HepG2 (cell line): ENCODE data around the gene KRT4. TPM values are rescaled to one million over a fixed set of nuclear protein-coding genes. Genes with fewer than 3 reads are reported as not detected.

ENCODE experiments used
- ATAC-seq: fragments of 200-7000 bp; cut with Tn5 transposase; 3 replicates; pipeline ENCODE4 v1.9.1; 2020; ENCODE audit warnings: mild to moderate bottlenecking, moderate library complexity
- BruUV-seq: library from RNA; stranded (reverse); fragments of 400-500 nt; replicated peaks from 2 replicates; lab custom pipeline; 2021; lab: Mats Ljungman, UMichigan
- CTCF ChIA-PET: fragments of 300-600 bp; formaldehyde crosslinking; extraction: SDS; loops from one replicate; lab custom pipeline; 2021; ENCODE audit warnings: low total read pairs, inconsistent platforms, low intra/inter-chr PET ratio; lab: Yijun Ruan, JAX
- POLR2A ChIA-PET: fragments of 350-600 bp; sonication (Branson Sonifier 250); formaldehyde crosslinking; loops from one replicate; lab custom pipeline; 2020; ENCODE audit warnings: antibody characterized with exemption, inconsistent platforms; lab: Yijun Ruan, JAX
- DNase-seq: peaks from one replicate; pipeline ENCODE4 v3.0.0-alpha.2; 2015; ENCODE audit warnings: low spot score
- FAIRE-seq: peaks from 3 replicates; lab custom pipeline; 2011; peaks lifted over from hg19 to GRCh38; lab: Jason Lieb, UNC
- H2AFZ ChIP-seq: one replicate; pipeline ENCODE4 v1.6.1; 2011; ENCODE audit warnings: low read length, inconsistent platforms
- H3K27ac ChIP-seq: fragments of 300-600 bp; 3 replicates; pipeline ENCODE4 v1.8.0; 2011; ENCODE audit warnings: mixed run types, mild to moderate bottlenecking, mixed read lengths, low read length, inconsistent platforms; ENCODE audit not compliant: insufficient read depth; ENCODE audit errors: extremely low read length
- H3K27me3 ChIP-seq, 2 experiments: fragments of 200-600 bp in 1 of 2; 2 replicates in 1 of 2; 3 replicates in 1 of 2; pipeline versions ENCODE4 v1.6.0 to v1.8.0; 2011; ENCODE audit warnings: low read length in 2 of 2, mild to moderate bottlenecking in 2 of 2, moderate library complexity in 2 of 2, inconsistent platforms in 1 of 2; ENCODE audit not compliant: insufficient read depth in 2 of 2, control insufficient read depth in 1 of 2
- H3K36me3 ChIP-seq, 2 experiments: fragments of 200-600 bp in 1 of 2; replicated peaks in 1 of 2; 2 replicates in 1 of 2; 3 replicates in 1 of 2; pipeline versions ENCODE4 v1.5.1 to v1.8.0; 2011; ENCODE audit warnings: low read length in 2 of 2, inconsistent platforms in 1 of 2; ENCODE audit not compliant: insufficient read depth in 2 of 2, control insufficient read depth in 1 of 2
- H3K4me1 ChIP-seq: 2 replicates; pipeline ENCODE4 v1.5.1; 2012; ENCODE audit warnings: low read length, inconsistent platforms; ENCODE audit not compliant: insufficient read depth
- H3K4me2 ChIP-seq: 2 replicates; pipeline ENCODE4 v1.6.0; 2011; ENCODE audit warnings: low read depth, low read length, inconsistent platforms
- H3K4me3 ChIP-seq, 3 experiments: fragments of 200-600 bp in 1 of 3; sonication (generic), shearing (Covaris generic) in 1 of 3; replicated peaks in 1 of 3; 2 replicates each; pipeline ENCODE4 v1.5.1; 2011 to 2016; ENCODE audit warnings: low read length in 3 of 3, inconsistent platforms in 2 of 3, low read depth in 2 of 3, mild to moderate bottlenecking in 2 of 3, control low read depth in 1 of 3, mixed read lengths in 1 of 3; ENCODE audit not compliant: insufficient read depth in 1 of 3
- H3K79me2 ChIP-seq: one replicate; pipeline ENCODE4 v1.6.1; 2011; ENCODE audit warnings: low read length, inconsistent platforms; ENCODE audit not compliant: insufficient read depth
- H3K9ac ChIP-seq: 2 replicates; pipeline ENCODE4 v1.6.0; 2011; ENCODE audit warnings: mild to moderate bottlenecking, low read depth, low read length, inconsistent platforms; ENCODE audit not compliant: insufficient read depth
- H3K9me3 ChIP-seq: 2 replicates; pipeline ENCODE4 v1.5.1; 2012; ENCODE audit warnings: mild to moderate bottlenecking, low read length
- H4K20me1 ChIP-seq: 2 replicates; pipeline ENCODE4 v1.6.0; 2011; ENCODE audit warnings: inconsistent platforms, mild to moderate bottlenecking, low read length, moderate library complexity; ENCODE audit not compliant: insufficient read depth
- DNMT1 ChIP-seq: sonication (generic); formaldehyde crosslinking; IDR thresholded peaks from 2 replicates; pipeline ENCODE4 v1.5.1; 2020; ENCODE audit warnings: mild to moderate bottlenecking, missing genetic modification reagents
- ELK4 ChIP-seq: sonication (generic); formaldehyde crosslinking; IDR thresholded peaks from 2 replicates; pipeline ENCODE4 v1.9.0; 2021; ENCODE audit warnings: missing genetic modification reagents, borderline replicate concordance
- EP300 ChIP-seq, 3 experiments: sonication (generic) in 1 of 3; formaldehyde crosslinking in 1 of 3; IDR thresholded peaks; 2 replicates each; pipeline versions ENCODE4 v1.5.1 to v1.6.1; 2011 to 2020; ENCODE audit warnings: low read depth in 2 of 3, low read length in 2 of 3, borderline replicate concordance in 1 of 3, improper control_type of control experiment in 1 of 3, mild to moderate bottlenecking in 1 of 3, missing genetic modification reagents in 1 of 3, moderate library complexity in 1 of 3
- HINFP ChIP-seq: sonication (generic); formaldehyde crosslinking; IDR thresholded peaks from 2 replicates; pipeline ENCODE4 v1.4.0; 2020; ENCODE audit warnings: low read depth, mild to moderate bottlenecking, missing genetic modification reagents
- HNRNPL ChIP-seq: fragments of 200-400 bp; formaldehyde crosslinking; IDR thresholded peaks from 2 replicates; pipeline ENCODE4 v1.6.1; 2017; ENCODE audit warnings: mild to moderate bottlenecking, low read depth, low read length
- KDM4B ChIP-seq: sonication (generic); formaldehyde crosslinking; IDR thresholded peaks from 2 replicates; pipeline ENCODE4 v1.4.0; 2020; ENCODE audit warnings: missing genetic modification reagents
- NR2F6 ChIP-seq, 2 experiments: IDR thresholded peaks; 2 replicates each; pipeline ENCODE4 v1.6.1; 2016; ENCODE audit warnings: antibody characterized with exemption in 1 of 2, mild to moderate bottlenecking in 1 of 2
- PHF8 ChIP-seq: sonication (generic); formaldehyde crosslinking; IDR thresholded peaks from 2 replicates; pipeline ENCODE4 v1.5.0; 2020; ENCODE audit warnings: missing genetic modification reagents
- RAD21 ChIP-seq: fragments of 450-650 bp; formaldehyde crosslinking; IDR thresholded peaks from 2 replicates; pipeline ENCODE4 v1.5.0; 2020; ENCODE audit warnings: mild to moderate bottlenecking
- RARA ChIP-seq: IDR thresholded peaks from 2 replicates; pipeline ENCODE4 v1.6.1; 2016; ENCODE audit warnings: missing genetic modification reagents, missing compliant biosample characterization
- SP1 ChIP-seq, 2 experiments: fragments of 450-650 bp in 1 of 2; sonication (generic) in 1 of 2; formaldehyde crosslinking in 1 of 2; IDR thresholded peaks; 2 replicates each; pipeline versions ENCODE4 v1.4.0 to v1.6.1; 2016 to 2020; ENCODE audit warnings: missing genetic modification reagents in 1 of 2
- TEAD3 ChIP-seq: optimal IDR thresholded peaks from 2 replicates; pipeline ENCODE3; 2016; ENCODE audit warnings: borderline replicate concordance
- YY1 ChIP-seq: IDR thresholded peaks from 2 replicates; pipeline ENCODE4 v1.6.1; 2011; ENCODE audit warnings: low read length, low read depth, moderate library complexity, mild to moderate bottlenecking; ENCODE audit not compliant: insufficient read depth, insufficient replicate concordance
- ZMYM2 ChIP-seq: sonication (generic); formaldehyde crosslinking; IDR thresholded peaks from 2 replicates; pipeline ENCODE4 v1.8.0; 2022; ENCODE audit warnings: mild to moderate bottlenecking, missing genetic modification reagents
- ZNF12 ChIP-seq: sonication (generic); formaldehyde crosslinking; IDR thresholded peaks from 2 replicates; pipeline ENCODE4 v1.5.0; 2020; ENCODE audit warnings: missing genetic modification reagents
- ZNF263 ChIP-seq: sonication (generic); formaldehyde crosslinking; IDR thresholded peaks from 2 replicates; pipeline ENCODE4 v1.4.0; 2020; ENCODE audit warnings: missing genetic modification reagents
- ZNF510 ChIP-seq: sonication (generic); formaldehyde crosslinking; IDR thresholded peaks from 2 replicates; pipeline ENCODE4 v1.4.0; 2020; ENCODE audit warnings: low read depth, mild to moderate bottlenecking, missing genetic modification reagents
- ZNF790 ChIP-seq: sonication (generic); formaldehyde crosslinking; IDR thresholded peaks from 2 replicates; pipeline ENCODE4 v1.8.0; 2022; ENCODE audit warnings: missing genetic modification reagents, mild to moderate bottlenecking, borderline replicate concordance
- WGBS: methylation state at CpG from one replicate; pipeline ENCODE4 v1.1.6; 2017; ENCODE audit warnings: low lambda C conversion rate; 5-methylcytosine and 5-hydroxymethylcytosine counted together
- in situ Hi-C: cut with HindIII; loops from 2 replicates; pipeline ENCODE4 v1.10.0; 2017; ENCODE audit warnings: low pct_unique_long_range_greater_than_20kb; ENCODE audit not compliant: extremely low pct_ligation_motif_present
- intact Hi-C: fragments of 100-400 bp; cut with micrococcal nuclease; formaldehyde crosslinking; loops from one replicate; pipeline ENCODE4 v1.10.0; 2022; ENCODE audit not compliant: unreplicated experiment
- polyA plus RNA-seq, 8 experiments: library from polyadenylated mRNA; depleted of rRNA in 3 of 8; stranded (reverse) in 7 of 8; unstranded in 1 of 8; fragments of >200 nt; fragmentation: Illumina TruSeq in 4 of 8; extraction: Trizol in 4 of 8; gene quantifications; 2 replicates each; pipeline versions ENCODE4 v1.2.1 to v1.2.3, GENCODE V29; 2011 to 2016; ENCODE audit warnings: low read depth in 4 of 8, missing spikeins in 1 of 8, mixed read lengths in 1 of 8; ENCODE audit not compliant: insufficient read depth in 1 of 8
- total RNA-seq, 5 experiments: library from RNA; depleted of rRNA; stranded (reverse); fragments of >200 nt; fragmentation: Illumina TruSeq; extraction: Trizol; gene quantifications; 2 replicates each; pipeline ENCODE4 v1.2.3, GENCODE V29; 2016; ENCODE audit warnings: low read depth in 1 of 5
- TF ChIP-seq, protein P1 (sequence below): sonication (generic); formaldehyde crosslinking; IDR thresholded peaks from 2 replicates; pipeline ENCODE4 v1.4.0; 2020; ENCODE audit warnings: missing genetic modification reagents, mild to moderate bottlenecking, borderline replicate concordance

KRT4 gene
- total and polyA plus RNA-seq, 2 of the 13 experiments (the other 11 are each of a cell fraction or from before 2014, with no cell fraction given) = not detected

GRCh38 chr12:52821071-52821730, 7.3 kb upstream of the KRT4 start:
- ATAC-seq = no peak
- intact Hi-C loops = no loop called here
- WGBS = 10% methylated on average over 4 of the region's 4 CpGs

More at GRCh38 chr12:52821071-52821730, 7.3 kb upstream of the KRT4 start:
- Histone ChIP-seq H3K79me2 (no peaks in the 10 kb centered on the region), H3K4me3 (no peak overlapping the region), H3K36me3 (no peaks in the 10 kb centered on the region), H4K20me1 (no peaks in the 10 kb centered on the region), H3K4me2 (no peak overlapping the region), H3K4me1 (no peaks in the 10 kb centered on the region), H3K9ac (no peak overlapping the region), H3K9me3 (no peaks in the 10 kb centered on the region), H2AFZ (no peak overlapping the region), H3K27ac (no peak overlapping the region), H3K27me3 (peaks cover 5 to 52% of the 10 kb centered on the region in 2 experiments; a peak in 4 of 5 replicates)
- no peak for FAIRE-seq
- BruUV-seq = no TSS peak
- in situ Hi-C loops = no loop called here
- TF ChIP-seq ZNF790 = no peak
- no peak for TF ChIP-seq DNMT1 (CRISPR knock-in tag)
- no peak for TF ChIP-seq NR2F6 (IDR thresholded peaks at IDR 0.05)
- TF ChIP-seq NR2F6 (CRISPR knock-in tag; IDR thresholded peaks at IDR 0.05) = no peak
- no peak for TF ChIP-seq TEAD3 (CRISPR knock-in tag)
- TF ChIP-seq ZMYM2 (CRISPR knock-in tag) = no peak
- TF ChIP-seq PHF8 (CRISPR knock-in tag) = no peak
- TF ChIP-seq HNRNPL = no peak
- no peak for TF ChIP-seq ZNF510 (CRISPR knock-in tag)
- TF ChIP-seq, protein P1, sequence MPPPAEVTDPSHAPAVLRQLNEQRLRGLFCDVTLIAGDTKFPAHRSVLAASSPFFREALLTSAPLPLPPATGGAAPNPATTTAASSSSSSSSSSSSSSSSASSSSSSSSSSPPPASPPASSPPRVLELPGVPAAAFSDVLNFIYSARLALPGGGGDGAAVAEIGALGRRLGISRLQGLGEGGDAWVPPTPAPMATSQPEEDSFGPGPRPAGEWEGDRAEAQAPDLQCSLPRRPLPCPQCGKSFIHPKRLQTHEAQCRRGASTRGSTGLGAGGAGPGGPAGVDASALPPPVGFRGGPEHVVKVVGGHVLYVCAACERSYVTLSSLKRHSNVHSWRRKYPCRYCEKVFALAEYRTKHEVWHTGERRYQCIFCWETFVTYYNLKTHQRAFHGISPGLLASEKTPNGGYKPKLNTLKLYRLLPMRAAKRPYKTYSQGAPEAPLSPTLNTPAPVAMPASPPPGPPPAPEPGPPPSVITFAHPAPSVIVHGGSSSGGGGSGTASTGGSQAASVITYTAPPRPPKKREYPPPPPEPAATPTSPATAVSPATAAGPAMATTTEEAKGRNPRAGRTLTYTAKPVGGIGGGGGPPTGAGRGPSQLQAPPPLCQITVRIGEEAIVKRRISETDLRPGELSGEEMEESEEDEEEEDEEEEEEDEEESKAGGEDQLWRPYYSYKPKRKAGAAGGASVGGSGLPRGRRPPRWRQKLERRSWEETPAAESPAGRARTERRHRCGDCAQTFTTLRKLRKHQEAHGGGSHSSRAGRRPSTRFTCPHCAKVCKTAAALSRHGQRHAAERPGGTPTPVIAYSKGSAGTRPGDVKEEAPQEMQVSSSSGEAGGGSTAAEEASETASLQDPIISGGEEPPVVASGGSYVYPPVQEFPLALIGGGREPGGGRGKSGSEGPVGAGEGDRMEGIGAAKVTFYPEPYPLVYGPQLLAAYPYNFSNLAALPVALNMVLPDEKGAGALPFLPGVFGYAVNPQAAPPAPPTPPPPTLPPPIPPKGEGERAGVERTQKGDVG (CRISPR knock-in tag) = no peak
- no peak for TF ChIP-seq EP300 (IDR thresholded peaks at IDR 0.05; ENCODE audit: low read depth in 2 of 2, low read length in 2 of 2)
- no peak for TF ChIP-seq EP300 (CRISPR knock-in tag; IDR thresholded peaks at IDR 0.05; ENCODE audit: borderline replicate concordance)
- TF ChIP-seq YY1 = no peak
- TF ChIP-seq RARA (CRISPR knock-in tag) = no peak
- no peak for TF ChIP-seq ZNF263 (CRISPR knock-in tag)
- no peak for TF ChIP-seq ZNF12 (CRISPR knock-in tag)
- no peak for TF ChIP-seq RAD21 (CRISPR knock-in tag)
- no peak for TF ChIP-seq KDM4B (CRISPR knock-in tag)
- no peak for TF ChIP-seq HINFP (CRISPR knock-in tag)
- no peak for TF ChIP-seq SP1 (IDR thresholded peaks at IDR 0.05)
- TF ChIP-seq SP1 (CRISPR knock-in tag; IDR thresholded peaks at IDR 0.05) = no peak
- no peak for TF ChIP-seq ELK4
- no peak for DNase-seq
- POLR2A ChIA-PET = no interaction called here
- CTCF ChIA-PET = no interaction called here
